Liver (tissue), 3 donors: ENCODE data around the gene BRI3.
A peak's percentile ranks its signal among the peaks of the same experiment; 100 is the strongest.

Source experiments
- GABPA ChIP-seq, 2 donors: IDR thresholded peaks in 1 of 2; conservative IDR thresholded peaks in 1 of 2; 2 replicates each; pipeline ENCODE4 v1.6.1; 2016; ENCODE audit warnings: antibody characterized with exemption in 2 of 2, mild to moderate bottlenecking in 1 of 2, moderate library complexity in 1 of 2
- HNF4G ChIP-seq: IDR thresholded peaks from 2 replicates; pipeline ENCODE4 v1.6.1; 2016; ENCODE audit warnings: antibody characterized with exemption
- JUND ChIP-seq, 2 donors: IDR thresholded peaks; 2 replicates each; pipeline ENCODE4 v1.6.1; 2016; ENCODE audit warnings: antibody characterized with exemption in 2 of 2
- NR2F2 ChIP-seq: IDR thresholded peaks from 2 replicates; pipeline ENCODE4 v1.6.1; 2016; ENCODE audit warnings: antibody characterized with exemption
- RAD21 ChIP-seq, 2 donors: IDR thresholded peaks; 2 replicates each; pipeline ENCODE4 v1.6.1; 2016; ENCODE audit warnings: antibody characterized with exemption in 2 of 2, mild to moderate bottlenecking in 2 of 2
- RXRA ChIP-seq, 2 donors: IDR thresholded peaks; 2 replicates each; pipeline ENCODE4 v1.6.1; 2017 to 2018; ENCODE audit warnings: antibody characterized with exemption in 2 of 2, mild to moderate bottlenecking in 1 of 2
- SP1 ChIP-seq: IDR thresholded peaks from 2 replicates; pipeline ENCODE4 v1.6.1; 2018; ENCODE audit warnings: antibody characterized with exemption, mild to moderate bottlenecking
- YY1 ChIP-seq: IDR thresholded peaks from 2 replicates; pipeline ENCODE4 v1.6.1; 2016; ENCODE audit warnings: antibody characterized with exemption, mild to moderate bottlenecking
- TF ChIP-seq, protein P1 (sequence below): fragments of 150-350 bp; IDR thresholded peaks from 2 replicates; pipeline ENCODE4 v1.5.1; 2017; ENCODE audit warnings: improper control_type of control experiment, low read depth, low read length; ENCODE audit not compliant: missing input control
- TF ChIP-seq, protein P2 (sequence below): IDR thresholded peaks from 2 replicates; pipeline ENCODE4 v1.6.1; 2016; ENCODE audit warnings: antibody characterized with exemption
- TF ChIP-seq, protein P3 (sequence below): IDR thresholded peaks from 2 replicates; pipeline ENCODE4 v1.6.1; 2016; ENCODE audit warnings: antibody characterized with exemption
- TF ChIP-seq, protein P4 (sequence below): IDR thresholded peaks from 2 replicates; pipeline ENCODE4 v1.6.1; 2016; ENCODE audit warnings: antibody characterized with exemption, mild to moderate bottlenecking
- TF ChIP-seq, protein P5 (sequence below): IDR thresholded peaks from 2 replicates; pipeline ENCODE4 v1.6.1; 2016; ENCODE audit warnings: antibody characterized with exemption
- donor health status: healthy.
- donor health status: healthy.

DNA sequence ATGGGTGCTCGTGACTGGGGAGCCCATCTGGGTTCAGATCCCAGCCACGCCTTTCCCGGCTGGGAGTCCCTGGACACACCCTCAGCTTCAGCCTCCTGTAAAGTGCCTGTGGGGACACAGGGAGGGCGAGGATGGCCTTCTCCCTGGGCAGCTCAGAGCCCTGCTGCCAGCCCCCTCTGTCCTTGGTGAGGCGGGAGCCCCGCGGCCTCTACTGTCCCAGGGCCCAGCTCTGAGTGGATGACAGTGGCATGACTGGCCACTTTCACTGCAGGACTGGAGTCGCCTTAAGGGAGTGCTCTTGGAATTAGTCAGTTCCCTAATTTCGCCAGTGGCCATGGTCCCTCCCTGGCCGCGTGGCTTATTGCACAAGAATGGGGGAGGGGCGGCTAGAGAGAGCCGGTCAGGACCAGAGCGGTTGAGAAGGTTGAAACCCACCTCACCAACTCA is 4.6 kb downstream of the BRI3 start:
- TF ChIP-seq, protein P1, sequence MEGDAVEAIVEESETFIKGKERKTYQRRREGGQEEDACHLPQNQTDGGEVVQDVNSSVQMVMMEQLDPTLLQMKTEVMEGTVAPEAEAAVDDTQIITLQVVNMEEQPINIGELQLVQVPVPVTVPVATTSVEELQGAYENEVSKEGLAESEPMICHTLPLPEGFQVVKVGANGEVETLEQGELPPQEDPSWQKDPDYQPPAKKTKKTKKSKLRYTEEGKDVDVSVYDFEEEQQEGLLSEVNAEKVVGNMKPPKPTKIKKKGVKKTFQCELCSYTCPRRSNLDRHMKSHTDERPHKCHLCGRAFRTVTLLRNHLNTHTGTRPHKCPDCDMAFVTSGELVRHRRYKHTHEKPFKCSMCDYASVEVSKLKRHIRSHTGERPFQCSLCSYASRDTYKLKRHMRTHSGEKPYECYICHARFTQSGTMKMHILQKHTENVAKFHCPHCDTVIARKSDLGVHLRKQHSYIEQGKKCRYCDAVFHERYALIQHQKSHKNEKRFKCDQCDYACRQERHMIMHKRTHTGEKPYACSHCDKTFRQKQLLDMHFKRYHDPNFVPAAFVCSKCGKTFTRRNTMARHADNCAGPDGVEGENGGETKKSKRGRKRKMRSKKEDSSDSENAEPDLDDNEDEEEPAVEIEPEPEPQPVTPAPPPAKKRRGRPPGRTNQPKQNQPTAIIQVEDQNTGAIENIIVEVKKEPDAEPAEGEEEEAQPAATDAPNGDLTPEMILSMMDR, result no peak
- TF ChIP-seq HNF4G, result no peak
- no peak for TF ChIP-seq GABPA (IDR thresholded peaks at IDR 0.05 in 1 of 2, conservative IDR thresholded peaks at IDR 0.05 in 1 of 2)
- TF ChIP-seq, protein P2, sequence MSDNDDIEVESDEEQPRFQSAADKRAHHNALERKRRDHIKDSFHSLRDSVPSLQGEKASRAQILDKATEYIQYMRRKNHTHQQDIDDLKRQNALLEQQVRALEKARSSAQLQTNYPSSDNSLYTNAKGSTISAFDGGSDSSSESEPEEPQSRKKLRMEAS, result peak; percentile 82
- peak in 1 of 2 donors; percentile 37 for TF ChIP-seq RAD21 (IDR thresholded peaks at IDR 0.05)
- peak; percentile 25 for TF ChIP-seq SP1
- TF ChIP-seq RXRA (IDR thresholded peaks at IDR 0.05), result peak; percentile 35 to 47
- peak; percentile 76 for TF ChIP-seq YY1
- TF ChIP-seq, protein P3, sequence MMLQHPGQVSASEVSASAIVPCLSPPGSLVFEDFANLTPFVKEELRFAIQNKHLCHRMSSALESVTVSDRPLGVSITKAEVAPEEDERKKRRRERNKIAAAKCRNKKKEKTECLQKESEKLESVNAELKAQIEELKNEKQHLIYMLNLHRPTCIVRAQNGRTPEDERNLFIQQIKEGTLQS, result no peak
- TF ChIP-seq, protein P4, sequence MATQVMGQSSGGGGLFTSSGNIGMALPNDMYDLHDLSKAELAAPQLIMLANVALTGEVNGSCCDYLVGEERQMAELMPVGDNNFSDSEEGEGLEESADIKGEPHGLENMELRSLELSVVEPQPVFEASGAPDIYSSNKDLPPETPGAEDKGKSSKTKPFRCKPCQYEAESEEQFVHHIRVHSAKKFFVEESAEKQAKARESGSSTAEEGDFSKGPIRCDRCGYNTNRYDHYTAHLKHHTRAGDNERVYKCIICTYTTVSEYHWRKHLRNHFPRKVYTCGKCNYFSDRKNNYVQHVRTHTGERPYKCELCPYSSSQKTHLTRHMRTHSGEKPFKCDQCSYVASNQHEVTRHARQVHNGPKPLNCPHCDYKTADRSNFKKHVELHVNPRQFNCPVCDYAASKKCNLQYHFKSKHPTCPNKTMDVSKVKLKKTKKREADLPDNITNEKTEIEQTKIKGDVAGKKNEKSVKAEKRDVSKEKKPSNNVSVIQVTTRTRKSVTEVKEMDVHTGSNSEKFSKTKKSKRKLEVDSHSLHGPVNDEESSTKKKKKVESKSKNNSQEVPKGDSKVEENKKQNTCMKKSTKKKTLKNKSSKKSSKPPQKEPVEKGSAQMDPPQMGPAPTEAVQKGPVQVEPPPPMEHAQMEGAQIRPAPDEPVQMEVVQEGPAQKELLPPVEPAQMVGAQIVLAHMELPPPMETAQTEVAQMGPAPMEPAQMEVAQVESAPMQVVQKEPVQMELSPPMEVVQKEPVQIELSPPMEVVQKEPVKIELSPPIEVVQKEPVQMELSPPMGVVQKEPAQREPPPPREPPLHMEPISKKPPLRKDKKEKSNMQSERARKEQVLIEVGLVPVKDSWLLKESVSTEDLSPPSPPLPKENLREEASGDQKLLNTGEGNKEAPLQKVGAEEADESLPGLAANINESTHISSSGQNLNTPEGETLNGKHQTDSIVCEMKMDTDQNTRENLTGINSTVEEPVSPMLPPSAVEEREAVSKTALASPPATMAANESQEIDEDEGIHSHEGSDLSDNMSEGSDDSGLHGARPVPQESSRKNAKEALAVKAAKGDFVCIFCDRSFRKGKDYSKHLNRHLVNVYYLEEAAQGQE, result peak; percentile 11
- no peak for TF ChIP-seq NR2F2
- TF ChIP-seq, protein P5, sequence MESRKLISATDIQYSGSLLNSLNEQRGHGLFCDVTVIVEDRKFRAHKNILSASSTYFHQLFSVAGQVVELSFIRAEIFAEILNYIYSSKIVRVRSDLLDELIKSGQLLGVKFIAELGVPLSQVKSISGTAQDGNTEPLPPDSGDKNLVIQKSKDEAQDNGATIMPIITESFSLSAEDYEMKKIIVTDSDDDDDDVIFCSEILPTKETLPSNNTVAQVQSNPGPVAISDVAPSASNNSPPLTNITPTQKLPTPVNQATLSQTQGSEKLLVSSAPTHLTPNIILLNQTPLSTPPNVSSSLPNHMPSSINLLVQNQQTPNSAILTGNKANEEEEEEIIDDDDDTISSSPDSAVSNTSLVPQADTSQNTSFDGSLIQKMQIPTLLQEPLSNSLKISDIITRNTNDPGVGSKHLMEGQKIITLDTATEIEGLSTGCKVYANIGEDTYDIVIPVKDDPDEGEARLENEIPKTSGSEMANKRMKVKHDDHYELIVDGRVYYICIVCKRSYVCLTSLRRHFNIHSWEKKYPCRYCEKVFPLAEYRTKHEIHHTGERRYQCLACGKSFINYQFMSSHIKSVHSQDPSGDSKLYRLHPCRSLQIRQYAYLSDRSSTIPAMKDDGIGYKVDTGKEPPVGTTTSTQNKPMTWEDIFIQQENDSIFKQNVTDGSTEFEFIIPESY, result no peak
- no peak for TF ChIP-seq JUND (IDR thresholded peaks at IDR 0.05)
